Measurements from ENCODE around the gene B4GAT1.

Gene B4GAT1

DNA sequence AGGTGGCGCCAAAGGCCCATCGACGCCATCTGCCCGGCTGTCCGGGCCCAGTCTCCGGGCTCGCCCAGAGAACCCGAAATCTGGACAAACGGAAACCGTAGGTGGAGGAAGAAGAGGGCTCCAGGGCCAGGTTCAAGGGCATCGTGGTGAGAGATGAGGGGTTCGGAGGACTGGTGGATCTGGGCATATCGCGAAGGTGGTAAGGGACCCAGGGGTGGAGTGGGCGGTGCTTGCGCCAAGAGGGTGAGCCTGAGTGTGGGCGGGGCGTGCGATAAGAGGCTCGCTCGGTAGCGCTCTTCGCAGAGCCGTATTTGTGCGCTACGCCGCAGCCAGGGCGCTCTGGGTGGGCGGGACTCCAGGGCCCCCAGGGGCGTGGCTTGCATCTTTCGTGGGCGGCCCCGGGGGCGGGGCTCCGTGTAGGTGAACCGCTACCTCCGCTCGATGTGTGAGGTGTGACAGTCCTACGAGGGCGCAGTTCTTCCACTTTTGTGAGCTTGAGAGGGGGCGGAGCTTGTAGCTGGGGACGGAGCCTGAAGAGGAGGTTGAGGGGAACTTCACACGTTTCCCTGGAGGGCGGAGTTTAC, 35.4 kb downstream of the B4GAT1 start:
- TF ChIP-seq, protein P1, sequence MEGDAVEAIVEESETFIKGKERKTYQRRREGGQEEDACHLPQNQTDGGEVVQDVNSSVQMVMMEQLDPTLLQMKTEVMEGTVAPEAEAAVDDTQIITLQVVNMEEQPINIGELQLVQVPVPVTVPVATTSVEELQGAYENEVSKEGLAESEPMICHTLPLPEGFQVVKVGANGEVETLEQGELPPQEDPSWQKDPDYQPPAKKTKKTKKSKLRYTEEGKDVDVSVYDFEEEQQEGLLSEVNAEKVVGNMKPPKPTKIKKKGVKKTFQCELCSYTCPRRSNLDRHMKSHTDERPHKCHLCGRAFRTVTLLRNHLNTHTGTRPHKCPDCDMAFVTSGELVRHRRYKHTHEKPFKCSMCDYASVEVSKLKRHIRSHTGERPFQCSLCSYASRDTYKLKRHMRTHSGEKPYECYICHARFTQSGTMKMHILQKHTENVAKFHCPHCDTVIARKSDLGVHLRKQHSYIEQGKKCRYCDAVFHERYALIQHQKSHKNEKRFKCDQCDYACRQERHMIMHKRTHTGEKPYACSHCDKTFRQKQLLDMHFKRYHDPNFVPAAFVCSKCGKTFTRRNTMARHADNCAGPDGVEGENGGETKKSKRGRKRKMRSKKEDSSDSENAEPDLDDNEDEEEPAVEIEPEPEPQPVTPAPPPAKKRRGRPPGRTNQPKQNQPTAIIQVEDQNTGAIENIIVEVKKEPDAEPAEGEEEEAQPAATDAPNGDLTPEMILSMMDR (IDR thresholded peaks at IDR 0.05), result peak; percentile 18; the same call in 1 of the 2 replicates

GRCh38 chr11:66311470-66311964, 35.9 kb downstream of the B4GAT1 start:
- TF ChIP-seq, protein P1 (IDR thresholded peaks at IDR 0.05), result peak; percentile 87; the same call in 1 of the 2 replicates

GRCh38 chr11:66310324-66310723, 37.1 kb downstream of the B4GAT1 start:
- TF ChIP-seq, protein P1 (IDR thresholded peaks at IDR 0.05), result no peak

- TF ChIP-seq, protein P1 (IDR thresholded peaks at IDR 0.05), result no peak
Measured at GRCh38 chr11:66309475-66309874, 38.0 kb downstream of the B4GAT1 start.

DNA sequence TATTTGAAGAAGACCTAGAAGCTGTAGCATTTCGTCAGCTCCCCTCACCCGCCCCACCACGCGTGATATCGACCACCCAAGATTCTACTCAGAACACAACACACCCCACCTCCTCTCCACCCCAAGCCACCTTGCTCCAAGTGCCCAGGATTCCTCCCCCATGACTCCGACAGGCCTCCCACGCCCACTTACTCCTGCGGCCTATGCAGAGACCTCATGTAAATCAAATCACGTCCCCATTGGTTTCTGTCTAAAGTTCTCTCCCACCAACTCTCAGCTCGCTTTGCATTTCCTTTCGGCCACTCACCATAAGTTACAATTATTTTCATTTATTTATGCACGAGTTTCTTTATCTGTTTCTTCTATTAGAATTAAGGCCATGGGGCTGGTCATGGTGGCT, 44.8 kb downstream of the B4GAT1 start:
- TF ChIP-seq, protein P1 (IDR thresholded peaks at IDR 0.05), result no peak

- TF ChIP-seq, protein P1 (IDR thresholded peaks at IDR 0.05), result no peak
Measured at GRCh38 chr11:66299186-66299585, 48.2 kb downstream of the B4GAT1 start.

- TF ChIP-seq, protein P1 (IDR thresholded peaks at IDR 0.05), result no peak
Measured at GRCh38 chr11:66297610-66298009, 49.8 kb downstream of the B4GAT1 start.
